HG03575 (cell line): ENCODE data around the gene SBNO2.
"Not testable (repeated sequence)": the region's sequence is repeated elsewhere in the genome, so short reads cannot be mapped to it uniquely, and the experiment has no call there.

ENCODE experiments used
- ATAC-seq: cut with Tn5 transposase; IDR thresholded peaks from one replicate; pipeline ENCODE4 v1.9.1; 2021; ENCODE audit not compliant: unreplicated experiment, insufficient number of reproducible peaks, low FRiP score; ENCODE audit errors: extremely low read depth

SBNO2 gene

DNA sequence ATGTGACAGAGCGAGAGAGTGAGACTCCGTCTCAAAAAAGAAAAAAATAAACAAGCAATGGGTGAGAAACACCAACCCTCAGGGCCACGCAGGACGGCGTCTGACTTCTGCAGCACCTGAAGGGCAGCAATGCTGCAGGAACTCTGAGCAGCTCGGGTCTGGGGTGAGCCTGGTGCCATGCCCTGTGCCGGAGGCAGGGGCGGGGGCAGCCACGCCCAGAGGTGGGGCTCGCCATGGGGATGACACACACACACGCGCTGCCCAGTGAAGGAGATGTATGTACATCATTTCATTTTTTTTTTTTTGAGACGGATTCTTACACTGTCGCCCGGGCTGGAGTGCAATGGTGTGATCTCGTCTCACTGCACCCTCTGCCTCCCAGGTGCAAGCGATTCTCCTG lies 46.0 kb downstream of the SBNO2 start:
- no peak for ATAC-seq

DNA sequence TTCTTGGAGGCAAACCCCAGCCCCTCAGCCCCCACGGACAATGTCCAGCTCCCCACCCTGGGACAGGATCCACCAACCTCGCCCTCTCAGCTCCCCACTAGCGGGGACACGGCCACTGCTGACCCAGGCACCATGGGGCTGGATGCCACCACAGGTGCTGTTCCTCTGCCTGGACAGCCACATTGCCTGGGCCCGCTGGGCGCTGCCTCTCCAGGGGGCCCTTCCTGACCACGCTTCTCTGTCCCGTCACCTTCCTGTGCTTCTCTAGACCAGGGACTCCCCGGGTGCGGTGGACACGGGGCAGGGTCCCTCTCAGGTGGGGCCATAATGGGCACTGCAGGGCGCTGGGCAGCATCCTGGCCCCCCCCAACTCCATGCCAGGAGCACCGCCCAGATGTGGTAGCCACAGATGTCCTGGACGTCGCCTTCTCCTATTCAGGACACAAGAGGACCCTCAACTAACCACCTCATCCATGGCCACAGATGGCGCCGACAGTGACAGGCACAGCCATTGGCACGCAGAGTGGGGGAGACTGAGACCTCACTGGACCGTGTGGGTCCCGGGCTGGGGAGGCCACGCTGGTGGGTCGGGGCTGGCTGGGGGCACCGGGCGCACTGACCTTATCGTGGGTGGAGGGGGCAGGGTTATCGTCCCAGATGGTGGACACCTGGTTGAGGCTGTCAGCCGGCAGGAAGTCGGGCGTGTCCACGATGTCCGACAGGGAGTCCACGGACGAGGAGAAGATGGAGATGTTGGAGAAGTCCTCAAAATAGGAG lies 46.9 kb downstream of the SBNO2 start:
- no peak for ATAC-seq

DNA sequence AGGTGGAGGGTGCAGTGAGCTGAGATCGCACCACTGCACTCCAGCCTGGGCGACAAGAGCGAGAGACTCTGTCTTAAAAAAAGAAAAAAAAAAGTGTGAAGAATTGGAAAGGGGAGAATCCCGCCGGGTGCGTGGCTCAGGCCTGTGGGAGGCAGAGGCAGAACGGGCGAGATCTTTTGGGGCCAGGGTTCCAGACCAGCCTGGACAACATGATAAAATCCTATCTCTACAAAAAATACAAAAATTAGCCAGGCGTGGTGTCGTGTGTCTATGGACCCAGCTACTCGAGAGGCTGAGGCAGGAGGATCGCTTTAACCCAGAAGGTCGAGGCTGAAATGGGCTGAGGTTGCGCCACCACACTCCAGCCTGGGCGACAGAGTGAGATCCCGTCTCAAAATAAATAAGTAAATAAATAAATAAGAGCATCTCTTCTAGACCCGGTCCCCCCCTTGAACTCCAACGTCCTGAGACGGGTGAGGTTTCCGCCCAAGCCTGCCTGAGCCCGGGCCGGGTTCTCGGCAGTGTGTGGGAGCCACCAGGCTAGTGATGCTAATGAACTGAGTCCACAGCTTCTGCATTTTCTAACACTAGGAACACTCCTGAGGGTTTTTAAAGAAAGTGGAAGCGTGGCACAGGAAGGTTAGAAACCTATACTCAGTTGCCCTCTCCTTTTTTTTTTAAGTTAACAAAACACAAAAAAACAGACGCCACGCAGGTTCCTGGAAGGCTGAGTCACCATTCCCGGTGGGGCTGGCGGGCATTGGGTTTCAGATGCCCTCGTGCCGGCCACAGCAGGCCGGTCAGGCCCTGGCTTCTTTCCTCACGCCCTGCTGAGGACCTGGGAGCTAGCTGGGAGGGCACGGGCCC lies 48.2 kb downstream of the SBNO2 start:
- ATAC-seq = no peak

DNA sequence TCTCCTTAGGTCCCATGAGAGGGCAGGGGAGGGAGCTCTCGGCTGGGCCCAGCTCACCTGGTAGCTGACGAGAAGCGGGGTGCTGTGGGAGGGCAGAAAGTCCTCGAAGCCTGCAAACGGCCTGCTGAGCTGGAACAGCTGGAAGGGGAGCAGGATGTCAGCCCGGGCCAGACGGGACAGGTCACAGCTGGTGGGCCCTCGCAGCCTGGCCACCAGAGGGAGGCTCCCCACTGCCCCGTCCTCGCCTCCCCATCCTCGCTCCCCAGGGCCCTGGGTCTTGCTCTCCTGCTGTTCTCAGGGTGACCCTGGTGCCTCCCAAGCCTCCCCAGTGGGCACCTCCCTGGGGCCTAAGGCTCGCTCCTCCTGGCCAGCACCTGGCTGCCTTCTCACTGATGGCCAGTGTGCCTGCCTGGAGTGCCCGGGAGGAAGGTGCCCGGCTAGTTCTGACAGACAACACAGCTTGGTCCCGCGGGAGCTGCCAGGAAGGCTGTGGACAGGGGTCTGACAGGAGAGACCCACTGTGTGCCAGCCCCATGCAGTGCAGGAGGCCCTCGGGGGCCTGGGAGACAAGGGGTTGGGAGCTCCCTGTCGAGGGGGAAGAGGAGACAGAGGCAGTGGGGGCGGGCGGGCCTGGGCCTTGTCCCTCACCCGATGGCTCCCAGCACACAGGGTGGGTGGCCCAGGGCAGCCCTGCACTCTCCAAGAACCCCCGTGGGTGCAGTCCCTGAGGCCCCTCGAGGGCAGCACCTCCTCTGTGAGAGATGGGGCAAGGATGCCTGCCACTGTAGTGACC lies 50.0 kb downstream of the SBNO2 start:
- no peak for ATAC-seq

DNA sequence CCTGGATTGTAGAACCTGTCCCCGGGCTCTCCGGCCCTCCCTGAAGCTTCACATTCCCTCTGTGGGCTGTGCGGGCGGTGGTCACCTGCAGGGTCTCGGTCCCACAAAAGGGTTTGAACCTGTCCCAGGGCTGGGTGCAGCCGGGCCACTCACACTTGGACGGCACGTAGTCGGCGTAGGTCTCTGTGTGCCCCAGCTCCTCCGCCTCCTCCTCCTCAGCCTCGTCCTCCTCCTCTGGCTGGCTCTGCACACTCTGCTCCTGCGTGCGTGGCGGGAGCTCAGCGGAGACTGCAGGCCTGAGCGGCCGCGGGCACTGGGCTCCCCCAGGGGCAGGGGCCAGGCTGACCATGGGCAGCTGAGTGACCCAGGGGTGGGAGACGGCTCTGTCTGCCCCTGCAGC lies 50.7 kb downstream of the SBNO2 start:
- ATAC-seq = no peak

DNA sequence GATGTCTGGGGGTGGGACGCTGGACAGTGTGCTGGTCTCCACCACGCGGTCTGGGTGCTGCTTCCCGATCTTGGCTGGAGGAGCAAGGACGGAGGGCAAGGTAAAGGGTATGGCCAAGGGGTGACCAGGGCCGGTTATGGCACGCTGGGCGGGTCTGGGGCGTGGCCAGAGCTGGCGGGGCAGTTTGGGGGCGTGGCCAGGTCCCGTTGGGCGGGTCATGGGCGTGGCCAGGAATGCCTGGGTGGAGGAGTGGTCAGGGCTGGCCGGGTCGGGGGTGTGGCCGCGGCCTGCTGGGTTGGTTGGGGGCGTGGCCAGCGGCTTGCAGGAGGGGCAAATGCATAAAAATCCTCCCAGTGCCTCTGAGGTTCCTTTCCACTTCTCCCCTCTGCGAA lies 51.1 kb downstream of the SBNO2 start:
- no peak for ATAC-seq

DNA sequence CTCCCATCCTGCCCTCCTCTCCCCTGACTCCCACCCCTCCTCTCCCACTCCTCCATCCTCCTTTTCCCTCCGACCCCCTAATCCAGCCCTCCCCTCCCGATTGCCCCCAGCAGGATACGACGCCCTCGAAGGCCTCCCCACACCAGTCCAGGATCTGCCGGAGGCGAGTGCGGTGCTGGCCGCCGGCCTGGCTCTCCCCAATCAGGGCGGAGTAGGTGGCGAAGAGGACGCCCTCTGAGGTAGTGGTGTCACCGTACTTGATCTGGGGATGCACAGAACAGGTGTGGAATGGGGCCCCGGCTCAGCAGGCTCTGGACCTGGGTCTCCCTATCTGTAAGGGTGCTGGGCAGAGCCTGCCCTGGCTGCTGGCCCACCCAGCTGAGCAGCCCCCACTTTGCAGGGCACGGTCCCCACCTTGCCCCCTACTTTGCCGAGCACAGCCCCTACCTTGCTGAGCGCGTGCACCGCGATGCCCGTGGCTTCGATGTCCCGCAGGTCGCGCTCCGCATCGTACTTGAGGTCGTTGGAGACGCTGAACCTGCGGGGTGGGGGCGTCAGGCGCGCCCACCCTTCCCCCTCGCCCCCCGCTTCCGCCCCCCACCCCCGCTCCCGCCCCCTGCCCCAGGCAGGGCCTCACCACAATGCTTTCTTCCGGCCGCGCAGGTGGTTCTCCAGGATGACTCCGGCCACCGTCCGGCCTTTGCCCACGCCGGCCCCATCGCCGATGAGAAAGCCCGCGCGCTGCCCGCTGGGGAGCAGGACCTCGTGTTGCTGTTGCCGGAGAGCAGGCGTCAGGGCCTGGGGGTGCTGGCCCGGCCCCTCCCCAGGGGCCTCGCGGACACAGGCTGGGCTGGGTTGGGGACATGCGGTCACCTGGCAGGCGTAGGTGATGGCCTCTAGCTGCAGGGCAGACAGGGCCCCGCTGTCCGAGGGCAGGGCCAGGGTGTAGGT lies 51.8 kb downstream of the SBNO2 start:
- no peak for ATAC-seq

DNA sequence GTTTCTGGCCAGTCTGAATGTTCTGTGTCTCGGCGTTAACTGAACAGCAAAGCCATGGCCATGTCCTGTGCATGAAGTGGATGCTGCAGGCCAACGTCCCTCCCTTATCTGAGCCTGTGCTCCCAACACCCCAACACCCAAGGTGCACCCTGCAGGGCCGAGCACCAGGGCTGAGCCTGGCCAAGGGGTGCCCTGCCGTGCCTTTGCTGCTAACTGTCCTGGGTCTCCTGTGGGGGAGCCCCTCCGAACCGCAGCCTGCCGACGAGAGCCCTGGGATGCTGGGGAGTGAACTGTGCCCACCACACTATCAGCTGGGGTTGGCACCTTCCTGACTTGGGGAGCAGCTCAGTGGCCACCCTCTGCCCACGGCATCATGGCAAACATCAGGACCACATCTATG lies 52.7 kb downstream of the SBNO2 start:
- no peak for ATAC-seq

DNA sequence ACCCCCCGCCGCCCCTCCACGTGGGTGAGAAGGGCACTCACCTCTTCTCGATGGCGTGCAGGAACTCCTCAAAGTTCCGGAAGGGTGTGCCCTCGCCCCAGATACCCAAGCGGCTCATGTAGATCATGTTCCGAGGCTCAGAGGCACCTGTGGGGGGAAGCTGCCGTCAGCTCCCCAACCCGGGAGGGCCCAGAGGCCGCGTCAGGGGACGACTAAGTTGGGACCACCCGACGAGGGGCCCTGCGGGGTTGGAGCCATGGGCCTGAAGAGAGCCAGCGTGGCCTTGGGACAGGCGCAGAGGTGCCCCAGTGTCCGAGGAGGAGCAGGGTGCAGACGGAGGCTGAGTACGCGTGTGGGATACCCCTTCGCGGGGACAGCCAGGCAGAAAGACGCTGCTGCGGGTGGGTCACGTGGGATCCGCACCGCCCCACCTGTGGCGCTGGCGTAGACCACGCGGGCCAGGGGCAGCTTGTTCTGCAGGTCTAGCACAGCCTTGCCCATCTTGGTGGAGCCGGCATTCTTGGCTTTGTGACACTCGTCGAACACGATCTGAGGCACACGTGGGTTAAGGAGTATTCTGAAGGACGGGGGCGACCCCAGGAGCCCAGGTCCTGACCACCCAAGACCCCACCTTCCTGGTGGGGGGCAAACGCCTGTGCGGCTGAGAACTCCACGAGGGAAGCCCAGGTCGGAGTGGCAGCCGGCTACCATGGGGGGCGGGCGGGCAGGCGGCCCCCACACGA lies 54.4 kb downstream of the SBNO2 start:
- ATAC-seq = no peak

DNA sequence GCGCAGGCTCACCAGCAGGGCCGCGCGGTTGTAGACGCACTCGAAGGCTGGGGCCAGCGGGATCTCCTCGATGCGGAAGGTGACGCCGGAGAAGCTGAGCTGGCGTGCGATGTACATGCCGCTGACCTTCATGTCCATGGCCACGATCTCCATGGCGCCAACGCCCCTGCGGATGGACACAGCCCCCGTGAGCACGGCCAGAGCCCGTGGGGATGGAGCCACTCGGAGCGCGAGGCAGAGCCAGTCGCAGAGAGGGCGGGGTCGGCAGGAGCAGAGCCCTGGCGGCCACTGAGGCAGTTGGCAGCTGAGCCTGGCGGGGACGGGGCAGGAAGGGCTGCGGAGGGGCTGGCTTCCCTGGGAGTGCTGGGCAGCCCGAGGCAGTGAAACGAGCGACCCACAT lies 55.1 kb downstream of the SBNO2 start:
- no peak for ATAC-seq

DNA sequence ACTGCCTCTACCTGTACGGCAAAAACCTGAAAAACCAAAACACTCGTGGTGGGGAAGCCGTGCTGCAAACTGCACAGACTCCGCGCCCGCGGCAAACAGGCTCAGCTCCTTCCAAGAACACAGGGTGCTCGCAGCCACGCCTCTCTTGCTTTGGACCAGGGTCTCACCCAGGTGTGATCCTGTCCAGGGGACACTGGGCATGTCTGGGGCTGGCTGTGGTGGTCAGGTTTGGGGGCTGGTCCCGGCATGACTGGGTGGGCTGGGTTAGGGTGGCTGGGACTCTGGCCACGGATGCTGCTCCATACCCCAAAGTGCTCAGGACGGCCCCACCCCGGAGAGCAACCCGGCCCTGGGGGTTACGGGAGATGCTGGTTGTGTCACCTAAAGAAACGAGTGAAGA lies 56.4 kb downstream of the SBNO2 start:
- ATAC-seq = no peak

DNA sequence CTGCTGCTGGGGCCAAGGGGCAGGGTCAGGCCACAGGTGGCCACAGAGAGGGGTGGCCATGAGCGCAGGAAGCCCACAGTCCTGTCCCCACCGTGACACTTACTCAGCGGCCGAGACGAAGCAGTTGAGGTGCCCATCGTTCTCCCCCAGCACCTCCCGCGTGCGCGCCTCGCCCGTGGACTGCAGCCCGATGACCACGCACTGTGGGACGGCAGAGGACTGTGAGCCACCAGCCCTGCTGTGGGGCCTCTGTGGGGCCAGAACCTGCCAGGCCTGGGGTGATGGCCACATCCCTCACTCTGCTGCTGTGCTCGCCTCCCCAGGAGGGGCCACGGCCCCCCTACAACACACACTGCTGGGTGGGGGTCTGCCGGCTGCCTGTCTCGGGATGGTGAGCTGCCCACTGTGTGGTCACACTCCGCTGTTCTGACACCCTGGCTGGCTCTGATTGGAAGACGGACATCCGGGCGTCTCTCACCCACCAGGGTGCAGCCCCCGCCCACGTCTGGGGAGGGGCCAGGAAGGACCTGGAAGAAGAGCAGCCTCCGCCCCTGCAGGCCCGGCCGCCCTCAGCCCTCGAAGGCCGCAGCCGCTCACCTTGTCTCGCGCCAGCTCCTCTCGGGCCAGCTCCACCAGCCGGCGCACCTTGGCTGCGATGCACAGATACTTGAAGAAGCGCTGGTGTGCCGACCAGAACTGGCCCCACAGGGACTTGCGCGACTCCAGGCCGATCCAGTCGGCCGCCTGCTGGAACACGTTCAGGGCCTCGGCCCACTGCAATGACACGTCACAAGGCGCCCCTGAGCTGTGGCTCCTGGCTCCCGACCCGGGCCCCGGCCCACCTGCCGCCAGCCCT lies 57.1 kb downstream of the SBNO2 start:
- no peak for ATAC-seq

DNA sequence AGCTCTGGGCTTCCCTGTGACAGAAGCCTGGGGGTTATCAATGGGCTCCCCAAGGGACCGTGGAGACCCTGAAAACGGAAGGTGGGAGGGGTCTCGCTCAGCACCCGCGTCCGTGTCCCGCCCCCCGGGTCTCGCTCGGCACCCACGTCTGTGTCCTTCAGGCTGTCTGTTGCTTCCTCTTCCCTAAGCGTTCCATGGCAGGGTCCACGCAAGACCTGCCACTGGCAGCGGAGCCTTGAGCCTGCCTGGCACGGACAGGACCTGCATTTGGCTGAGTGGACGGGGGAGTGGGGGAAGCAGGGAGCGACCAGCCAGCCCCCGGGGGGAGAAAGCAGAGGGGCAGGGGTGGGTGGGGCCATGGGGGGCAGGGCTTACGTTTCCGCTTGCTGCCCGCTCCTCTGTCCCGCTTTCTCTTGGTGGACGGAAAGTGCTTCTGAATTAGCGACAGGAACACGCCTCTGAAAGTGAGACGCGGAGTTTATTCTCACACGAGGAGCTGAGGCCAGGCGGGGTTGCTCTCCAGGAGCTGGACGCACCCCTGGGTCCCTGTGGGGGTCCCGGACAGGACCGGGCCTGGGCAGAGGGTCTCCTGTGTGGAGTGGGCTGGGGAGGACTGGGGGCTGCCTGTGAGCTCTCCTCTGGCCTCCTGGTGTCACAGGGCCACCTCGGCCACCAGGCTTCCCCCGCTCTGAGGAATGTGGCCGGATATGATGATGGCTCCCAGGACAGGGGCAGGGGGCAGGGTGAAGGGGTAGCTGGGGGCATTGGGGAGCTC lies 58.2 kb downstream of the SBNO2 start:
- ATAC-seq = no peak

DNA sequence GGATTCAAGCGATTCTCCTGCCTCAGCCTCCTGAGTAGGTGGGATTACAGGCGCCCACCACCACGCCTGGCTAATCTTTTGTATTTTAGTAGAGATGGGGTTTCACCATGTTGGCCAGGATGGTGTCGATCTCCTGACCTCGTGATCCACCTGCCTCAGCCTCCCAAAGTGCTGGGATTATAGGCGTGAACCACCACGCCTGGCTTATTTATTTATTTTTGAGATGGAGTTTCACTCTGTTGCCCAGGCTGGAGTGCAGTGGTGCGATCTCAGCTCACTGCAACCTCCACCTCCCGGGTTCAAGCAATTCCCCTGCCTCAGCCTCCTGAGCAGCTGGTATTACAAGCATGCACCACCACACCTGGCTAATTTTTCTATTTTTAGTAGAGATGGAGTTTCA lies 59.3 kb downstream of the SBNO2 start:
- not testable (repeated sequence) for ATAC-seq

DNA sequence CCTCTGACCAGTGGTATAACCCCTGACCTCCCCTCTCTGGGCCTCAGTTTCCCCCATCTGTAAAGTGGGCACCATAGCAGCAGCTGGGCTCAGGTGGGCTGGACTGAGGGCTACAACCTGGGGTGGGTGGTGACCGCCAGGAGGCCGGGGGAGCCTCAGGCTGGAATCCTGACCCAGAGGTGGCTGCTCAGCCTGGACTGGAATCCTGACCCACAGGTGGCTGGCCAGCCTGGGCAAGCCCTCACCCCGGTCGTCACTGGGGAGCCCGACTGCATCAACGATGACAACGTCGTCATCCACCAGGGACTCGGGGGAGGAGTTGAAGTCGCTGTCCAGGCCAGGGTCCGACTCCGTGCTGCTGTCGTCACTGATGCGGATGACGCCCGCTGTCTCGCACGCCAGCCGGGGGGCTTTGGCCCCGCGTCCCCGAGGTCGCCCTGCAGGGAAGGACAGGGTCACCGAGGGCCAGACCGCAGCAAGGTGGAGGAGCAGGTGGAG lies 60.0 kb downstream of the SBNO2 start:
- no peak for ATAC-seq
